ENCODE data around the gene OR7A5.

- TF ChIP-seq CTCF (conservative IDR thresholded peaks at IDR 0.05; ENCODE audit: low read depth, low read length) (no peak), EZH2phosphoT487 (IDR thresholded peaks at IDR 0.05; ENCODE audit: borderline replicate concordance, low read length) (no peak), EZH2 (IDR thresholded peaks at IDR 0.05; ENCODE audit: low read length, unreplicated experiment) (no peak)
Measured at GRCh38 chr19:14796021-14796420, 39.0 kb downstream of the OR7A5 start.
